Stimulated activated CD4-positive, alpha-beta T cell treated with anti-CD3 and anti-CD28 coated beads, Interleukin-4, amount 100 ng/mL, for 48 hours (primary cell): ENCODE measurements around the gene KRTAP4-16.
"Not testable (repeated sequence)": the region's sequence is repeated elsewhere in the genome, so short reads cannot be mapped to it uniquely, and the experiment has no call there.

Experiments used
- DNase-seq, 2 donors: peaks; one replicate each; pipeline ENCODE4 v3.0.0-alpha.2; 2020; ENCODE audit warnings: low read depth in 2 of 2

Gene KRTAP4-16

GRCh38 chr17:41119696-41120690, 18.0 kb upstream of the KRTAP4-16 start:
- not testable (repeated sequence) for DNase-seq

DNA sequence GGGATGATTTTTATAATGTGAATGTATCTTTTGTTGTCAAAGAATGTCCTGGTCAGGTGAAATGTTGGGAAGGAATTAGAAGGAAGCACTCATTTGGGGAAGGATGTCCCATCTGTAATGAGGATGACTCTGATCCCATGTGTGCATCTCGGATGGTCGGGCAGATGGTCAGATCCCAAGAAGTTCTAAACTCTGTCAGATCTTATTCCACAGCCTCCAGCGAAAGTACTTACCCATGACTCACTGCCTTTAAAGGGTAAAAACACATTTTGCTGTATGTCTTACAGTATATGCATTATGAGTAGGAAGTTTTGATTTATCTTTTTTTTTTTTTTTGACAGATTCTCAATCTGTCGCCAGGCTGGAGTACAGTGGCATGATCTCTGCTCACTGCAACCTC, 16.7 kb upstream of the KRTAP4-16 start:
- DNase-seq = no peak

DNA sequence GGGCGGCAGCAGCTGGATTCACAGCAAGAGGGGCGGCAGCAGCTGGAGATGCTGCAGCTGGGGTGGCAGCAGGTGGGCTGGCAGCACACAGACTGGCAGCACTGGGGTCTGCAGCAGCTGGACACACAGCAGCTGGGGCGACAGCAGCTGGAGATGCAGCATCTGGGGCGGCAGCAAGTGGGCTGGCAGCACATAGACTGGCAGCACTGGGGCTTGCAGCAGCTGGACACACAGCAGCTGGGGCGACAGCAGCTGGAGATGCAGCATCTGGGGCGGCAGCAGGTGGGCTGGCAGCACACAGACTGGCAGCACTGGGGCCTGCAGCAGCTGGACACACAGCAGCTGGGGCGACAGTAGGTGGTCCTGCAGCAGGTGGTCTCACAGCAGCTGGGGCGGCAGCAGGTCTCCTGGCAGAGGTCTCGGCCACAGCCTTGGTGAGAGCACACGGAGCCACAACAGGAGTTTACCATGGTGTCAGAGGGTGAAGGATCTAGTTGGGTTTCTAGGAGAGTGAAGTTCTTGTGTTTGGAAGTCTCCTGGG, 15.9 kb upstream of the KRTAP4-16 start, which contains the start of gene KRTAP4-11:
KRTAP4-11 (minus strand) TSS at position 528 of the 541 bp plus-strand sequence; CDS start at position 470, 58 bp downstream.
- DNase-seq = not testable (repeated sequence)

- DNase-seq = no peak
Measured at GRCh38 chr17:41116297-41116696, 14.3 kb upstream of the KRTAP4-16 start.

- DNase-seq = no peak
Measured at GRCh38 chr17:41111151-41111885, 9.3 kb upstream of the KRTAP4-16 start.

GRCh38 chr17:41108728-41109386, 6.8 kb upstream of the KRTAP4-16 start:
- not testable (repeated sequence) for DNase-seq

DNA sequence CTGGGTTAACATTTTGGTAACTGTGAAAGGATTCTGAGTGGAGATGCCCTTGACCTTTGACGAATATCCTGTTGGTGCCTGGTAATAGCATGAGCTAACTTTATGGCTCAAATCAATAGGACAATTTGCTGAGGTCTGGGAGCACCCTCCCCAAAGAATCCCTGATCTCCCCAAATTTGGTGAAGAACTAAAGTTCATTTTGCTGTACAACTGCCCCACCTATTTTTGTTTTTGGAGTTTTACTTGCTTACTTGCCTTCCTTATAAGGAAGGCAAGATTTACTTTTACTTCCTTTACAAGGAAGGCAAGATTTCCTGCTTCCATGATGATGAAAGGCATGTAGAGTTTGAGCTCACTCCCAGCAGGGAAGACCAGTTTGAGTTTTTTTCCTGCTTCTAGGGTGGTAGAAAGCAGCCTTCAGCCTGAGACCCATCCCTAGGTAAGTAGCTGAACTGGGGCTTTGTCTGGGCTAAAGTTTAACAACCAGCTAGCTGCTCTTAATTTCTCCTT, 6.0 kb upstream of the KRTAP4-16 start:
- no peak for DNase-seq

DNA sequence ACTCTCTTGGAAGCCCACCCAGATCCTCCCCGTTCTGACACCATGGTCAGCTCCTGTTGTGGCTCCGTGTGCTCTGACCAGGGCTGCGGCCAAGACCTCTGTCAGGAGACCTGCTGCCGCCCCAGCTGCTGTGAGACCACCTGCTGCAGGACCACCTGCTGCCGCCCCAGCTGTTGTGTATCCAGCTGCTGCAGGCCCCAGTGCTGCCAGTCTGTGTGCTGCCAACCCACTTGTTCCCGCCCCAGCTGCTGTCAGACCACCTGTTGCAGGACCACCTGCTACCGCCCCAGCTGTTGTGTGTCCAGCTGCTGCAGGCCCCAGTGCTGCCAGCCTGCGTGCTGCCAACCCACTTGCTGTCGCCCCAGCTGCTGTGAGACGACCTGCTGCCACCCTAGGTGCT, 3.3 kb upstream of the KRTAP4-16 start, which contains the start of gene KRTAP4-9:
KRTAP4-9 (plus strand) TSS at position 43 of the 400 bp plus-strand sequence; CDS start at position 43, 0 bp downstream.
- DNase-seq = not testable (repeated sequence)

- DNase-seq = not testable (repeated sequence)
Measured at GRCh38 chr17:41104386-41105038, 2.5 kb upstream of the KRTAP4-16 start.

- no peak for DNase-seq
Measured at GRCh38 chr17:41103896-41104295, 1.9 kb upstream of the KRTAP4-16 start.

- not testable (repeated sequence) for DNase-seq
Measured at GRCh38 chr17:41099682-41100480, 2.1 kb downstream of the KRTAP4-16 start.

- DNase-seq = no peak
Measured at GRCh38 chr17:41098481-41098880, 3.5 kb downstream of the KRTAP4-16 start.

DNA sequence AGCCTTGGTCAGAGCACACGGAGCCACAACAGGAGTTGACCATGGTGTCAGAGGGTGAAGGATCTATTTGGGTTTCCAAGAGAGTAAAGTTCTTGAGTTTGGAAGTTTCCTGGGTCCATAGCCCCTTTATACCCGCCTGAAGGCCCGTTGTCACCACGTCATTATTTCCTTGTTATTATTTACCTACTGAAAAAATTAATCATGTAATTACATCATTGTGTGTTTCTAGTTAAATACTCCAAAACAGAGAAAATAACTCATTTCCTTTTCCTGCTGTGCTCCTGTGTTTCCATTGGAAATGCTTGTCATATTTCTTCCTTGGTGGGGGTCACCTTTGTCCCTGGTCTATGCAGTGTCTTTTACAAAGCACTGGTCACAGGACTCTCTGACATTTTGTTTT, 4.0 kb downstream of the KRTAP4-16 start, which contains the start of gene KRTAP4-8:
KRTAP4-8 (minus strand) TSS at position 101 of the 400 bp plus-strand sequence; CDS start at position 43, 58 bp downstream.
- DNase-seq = no peak

GRCh38 chr17:41096055-41096454, 6.0 kb downstream of the KRTAP4-16 start:
- DNase-seq = no peak

DNA sequence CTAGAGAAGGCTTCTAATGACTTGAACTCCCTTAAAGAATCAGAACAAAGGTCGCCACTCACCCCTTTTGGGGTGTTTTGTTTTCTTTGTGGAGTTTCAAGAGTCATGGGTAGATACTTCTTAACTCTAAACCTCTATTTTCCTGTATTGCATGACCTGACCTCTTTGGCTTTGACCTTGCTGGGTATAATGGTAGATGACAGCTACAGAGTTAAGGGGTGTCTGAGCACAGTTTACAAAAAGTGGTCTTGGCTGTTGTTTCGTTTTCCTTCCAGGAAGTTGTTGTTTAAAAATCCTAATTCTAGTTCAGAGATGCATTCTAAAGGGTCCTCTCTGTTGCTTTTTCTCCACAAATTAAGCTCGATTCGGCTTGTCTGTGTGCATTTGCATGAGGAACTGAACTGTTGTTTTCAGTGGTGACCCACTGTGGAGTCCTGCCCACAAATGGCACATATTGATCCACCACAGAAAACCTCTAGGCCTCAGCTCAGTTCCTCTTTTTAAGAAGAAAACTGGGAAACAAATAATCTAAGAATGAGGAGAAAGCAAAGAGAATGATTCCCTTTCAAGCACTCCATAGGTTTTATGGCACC, 13.2 kb downstream of the KRTAP4-16 start:
- not testable (repeated sequence) for DNase-seq

- DNase-seq = not testable (repeated sequence)
Measured at GRCh38 chr17:41084100-41084856, 17.7 kb downstream of the KRTAP4-16 start, which contains the start of gene KRTAP4-7. Gene KRTAP4-7 (plus strand): TSS chr17:41084150. CDS start chr17:41084207, 57 bp downstream.

DNA sequence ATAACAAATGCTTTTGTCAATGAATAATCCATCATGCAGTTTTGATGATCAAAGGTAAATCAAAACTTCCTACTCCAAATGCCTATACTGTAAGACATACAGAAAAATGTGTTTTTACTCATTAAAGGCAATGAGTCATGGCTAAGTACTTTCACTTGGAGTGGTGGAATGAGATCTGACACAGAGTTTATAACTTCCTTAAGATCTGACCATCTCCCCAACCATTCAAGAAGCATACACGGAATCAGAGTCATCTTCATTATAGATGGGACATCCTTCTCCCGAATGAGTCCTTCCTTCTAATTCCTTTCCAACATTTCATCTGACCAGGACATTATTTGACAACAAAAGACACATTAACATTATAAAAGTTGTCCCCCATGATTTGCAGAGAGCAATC, 18.6 kb downstream of the KRTAP4-16 start:
- not testable (repeated sequence) for DNase-seq

- no peak for DNase-seq
Measured at GRCh38 chr17:41082626-41083025, 19.4 kb downstream of the KRTAP4-16 start.
